Bronchial epithelial cell (primary cell): Measurements from ENCODE around the gene TBR1. TPM values are rescaled to one million over a fixed set of nuclear protein-coding genes. Genes with fewer than 3 reads are reported as not detected.
A peak's percentile ranks its signal among the peaks of the same experiment; 100 is the strongest.

Experiments used
- DNase-seq: peaks from one replicate; pipeline ENCODE4 v3.0.0-alpha.2; 2010; ENCODE audit warnings: low read depth
- FAIRE-seq: peaks from 2 replicates; lab custom pipeline; 2011; peaks lifted over from hg19 to GRCh38; lab: Jason Lieb, UNC
- H3K27me3 ChIP-seq: 2 replicates; pipeline ENCODE4 v1.5.1; 2011; ENCODE audit warnings: low read length; ENCODE audit not compliant: control insufficient read depth, insufficient read depth
- H3K36me3 ChIP-seq: 2 replicates; pipeline ENCODE4 v1.5.1; 2011; ENCODE audit warnings: low read length; ENCODE audit not compliant: control insufficient read depth, insufficient read depth
- H3K4me3 ChIP-seq: 2 replicates; pipeline ENCODE4 v1.5.1; 2011; ENCODE audit warnings: mild to moderate bottlenecking, low read depth, low read length, control low read depth
- total RNA-seq: library from RNA; depleted of rRNA; stranded (reverse); fragments of >200 nt; gene quantifications from 2 replicates; pipeline ENCODE4 v1.2.1, GENCODE V29; 2014
- TF ChIP-seq, protein P1 (sequence below): IDR thresholded peaks from 2 replicates; pipeline ENCODE4 v1.5.1; 2011; ENCODE audit warnings: mild to moderate bottlenecking, moderate library complexity, low read length, control low read depth, inconsistent platforms; ENCODE audit not compliant: insufficient read depth, severe bottlenecking

The TBR1 gene
- under 0.01 TPM in 2 replicates for total RNA-seq

GRCh38 chr2:161415987-161416707, at the start of gene TBR1:
TSS of gene TBR1 (plus strand) at chr2:161416297. CDS start at chr2:161416411, 114 bp downstream.
- no peaks in the 10 kb centered on the region for H3K36me3 ChIP-seq
- peaks cover 53% of the 10 kb centered on the region for H3K27me3 ChIP-seq
- H3K4me3 ChIP-seq = no peak within 1 kb of the TSS
- FAIRE-seq (no peak), DNase-seq (peak; percentile 21)
- TF ChIP-seq, protein P1, sequence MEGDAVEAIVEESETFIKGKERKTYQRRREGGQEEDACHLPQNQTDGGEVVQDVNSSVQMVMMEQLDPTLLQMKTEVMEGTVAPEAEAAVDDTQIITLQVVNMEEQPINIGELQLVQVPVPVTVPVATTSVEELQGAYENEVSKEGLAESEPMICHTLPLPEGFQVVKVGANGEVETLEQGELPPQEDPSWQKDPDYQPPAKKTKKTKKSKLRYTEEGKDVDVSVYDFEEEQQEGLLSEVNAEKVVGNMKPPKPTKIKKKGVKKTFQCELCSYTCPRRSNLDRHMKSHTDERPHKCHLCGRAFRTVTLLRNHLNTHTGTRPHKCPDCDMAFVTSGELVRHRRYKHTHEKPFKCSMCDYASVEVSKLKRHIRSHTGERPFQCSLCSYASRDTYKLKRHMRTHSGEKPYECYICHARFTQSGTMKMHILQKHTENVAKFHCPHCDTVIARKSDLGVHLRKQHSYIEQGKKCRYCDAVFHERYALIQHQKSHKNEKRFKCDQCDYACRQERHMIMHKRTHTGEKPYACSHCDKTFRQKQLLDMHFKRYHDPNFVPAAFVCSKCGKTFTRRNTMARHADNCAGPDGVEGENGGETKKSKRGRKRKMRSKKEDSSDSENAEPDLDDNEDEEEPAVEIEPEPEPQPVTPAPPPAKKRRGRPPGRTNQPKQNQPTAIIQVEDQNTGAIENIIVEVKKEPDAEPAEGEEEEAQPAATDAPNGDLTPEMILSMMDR = no peak

DNA sequence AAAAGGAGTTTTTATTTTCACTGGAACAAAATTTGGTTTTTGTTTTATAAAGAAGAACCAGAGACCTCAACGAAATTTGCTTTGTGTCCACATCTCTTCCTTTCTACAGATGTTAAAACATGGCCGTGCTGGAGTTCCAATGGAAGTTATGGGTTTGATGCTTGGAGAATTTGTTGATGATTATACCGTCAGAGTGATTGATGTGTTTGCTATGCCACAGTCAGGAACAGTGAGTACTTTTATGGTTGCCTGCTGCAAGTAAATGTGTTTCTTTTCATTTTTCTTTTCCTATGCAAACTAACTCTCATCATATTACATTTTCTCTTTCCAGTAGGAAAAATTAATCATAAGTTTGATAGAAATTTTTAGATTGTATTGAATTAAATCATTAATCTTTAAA, 48.4 kb upstream of the TBR1 start:
- H3K36me3 ChIP-seq = peaks cover 1% of the 10 kb centered on the region

GRCh38 chr2:161369311-161369710, 46.8 kb upstream of the TBR1 start:
- TF ChIP-seq, protein P1 = no peak
- FAIRE-seq = no peak
- DNase-seq = no peak
- Histone ChIP-seq H3K27me3 (no peaks in the 10 kb centered on the region), H3K36me3 (peaks cover 1% of the 10 kb centered on the region), H3K4me3 (no peak overlapping the region)

More for the DNA sequence above, 48.4 kb upstream of the TBR1 start:
- DNase-seq (no peak), FAIRE-seq (no peak)
- Histone ChIP-seq H3K4me3 (no peak overlapping the region), H3K27me3 (no peaks in the 10 kb centered on the region)
- TF ChIP-seq, protein P1 = no peak

DNA sequence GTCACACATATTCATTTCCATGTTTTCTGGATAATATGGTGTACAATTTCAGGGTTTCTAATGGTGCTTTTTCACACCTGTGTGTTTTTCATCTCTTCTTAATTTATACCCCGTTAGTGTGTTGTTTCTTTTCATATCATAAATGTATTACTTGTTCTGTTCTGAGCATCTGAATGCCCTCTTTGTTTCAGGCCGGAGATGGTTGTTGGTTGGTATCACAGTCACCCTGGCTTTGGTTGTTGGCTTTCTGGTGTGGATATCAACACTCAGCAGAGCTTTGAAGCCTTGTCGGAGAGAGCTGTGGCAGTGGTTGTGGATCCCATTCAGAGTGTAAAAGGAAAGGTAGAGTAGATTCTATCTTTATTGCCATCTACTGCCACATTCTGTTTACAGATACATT, 45.1 kb upstream of the TBR1 start:
- no peak overlapping the region for H3K4me3 ChIP-seq
- no peaks in the 10 kb centered on the region for H3K27me3 ChIP-seq
- no peak for DNase-seq
- TF ChIP-seq, protein P1 = no peak
- H3K36me3 ChIP-seq = peaks cover 1% of the 10 kb centered on the region
- no peak for FAIRE-seq

DNA sequence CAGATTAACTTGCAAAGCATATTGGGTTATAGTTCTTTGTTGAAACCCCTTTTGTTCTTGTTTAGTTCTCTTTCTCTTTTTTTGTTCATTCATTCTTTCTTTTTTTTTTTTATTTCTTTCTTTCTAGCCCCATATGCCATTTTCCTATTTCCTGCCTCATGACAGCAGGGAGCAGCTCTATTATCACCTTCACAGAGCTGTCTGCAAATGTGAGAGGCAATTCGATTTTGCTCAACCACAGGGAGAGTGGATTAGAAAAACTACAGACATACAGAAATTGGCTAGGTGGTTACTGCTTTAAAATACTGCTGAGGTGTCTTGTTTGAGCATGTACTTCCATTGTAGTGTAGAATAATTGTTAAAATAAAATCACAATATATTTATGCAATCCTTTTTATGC, 44.2 kb upstream of the TBR1 start:
- DNase-seq (no peak), FAIRE-seq (no peak)
- no peak overlapping the region for H3K4me3 ChIP-seq
- H3K27me3 ChIP-seq = no peaks in the 10 kb centered on the region
- TF ChIP-seq, protein P1 = no peak
- H3K36me3 ChIP-seq = peaks cover 1% of the 10 kb centered on the region
